ENCODE results near the gene ZBED3. TPM values are rescaled to one million over a fixed set of nuclear protein-coding genes. Genes with fewer than 3 reads are reported as not detected.
A peak's percentile ranks its signal among the peaks of the same experiment; 100 is the strongest.

The ZBED3 gene
- total RNA-seq, 1 donor from 2014 or later, result 15.4 TPM

- TF ChIP-seq CTCF (conservative IDR thresholded peaks at IDR 0.05), result no peak
- DNase-seq (ENCODE audit: extremely low spot score, unreplicated experiment), result no peak
- H3K27me3 Mint-ChIP-seq, result no peaks in the 10 kb centered on the region
- peaks cover 33% of the 10 kb centered on the region for H3K36me3 Mint-ChIP-seq
- H3K4me3 Mint-ChIP-seq, result no peak overlapping the region
- H3K4me1 Mint-ChIP-seq (ENCODE audit: unreplicated experiment), result no peaks in the 10 kb centered on the region
- H3K27ac Mint-ChIP-seq, result no peak overlapping the region
- H3K9me3 Mint-ChIP-seq, result no peaks in the 10 kb centered on the region
These were observed 21.8 kb downstream of the ZBED3 start for GRCh38 chr5:77065256-77065655.

- H3K4me3 Mint-ChIP-seq, result no peak overlapping the region
- H3K9me3 Mint-ChIP-seq, result no peaks in the 10 kb centered on the region
- DNase-seq (ENCODE audit: extremely low spot score, unreplicated experiment), result no peak
- no peak overlapping the region for H3K27ac Mint-ChIP-seq
- no peaks in the 10 kb centered on the region for H3K4me1 Mint-ChIP-seq (ENCODE audit: unreplicated experiment)
- peaks cover 23% of the 10 kb centered on the region for H3K36me3 Mint-ChIP-seq
- H3K27me3 Mint-ChIP-seq, result no peaks in the 10 kb centered on the region
- no peak for TF ChIP-seq CTCF (conservative IDR thresholded peaks at IDR 0.05)
These were observed 23.0 kb downstream of the ZBED3 start for GRCh38 chr5:77064040-77064439.

GRCh38 chr5:77046416-77047073, 40.5 kb downstream of the ZBED3 start:
- no peak for TF ChIP-seq CTCF (conservative IDR thresholded peaks at IDR 0.05)
- no peak for DNase-seq (ENCODE audit: extremely low spot score, unreplicated experiment)
- H3K4me1 Mint-ChIP-seq (ENCODE audit: unreplicated experiment), result no peaks in the 10 kb centered on the region
- H3K9me3 Mint-ChIP-seq, result no peaks in the 10 kb centered on the region
- peaks cover 23% of the 10 kb centered on the region for H3K36me3 Mint-ChIP-seq
- H3K27ac Mint-ChIP-seq, result no peak overlapping the region
- no peaks in the 10 kb centered on the region for H3K27me3 Mint-ChIP-seq
- H3K4me3 Mint-ChIP-seq, result no peak overlapping the region

- H3K36me3 Mint-ChIP-seq, result peaks cover 20% of the 10 kb centered on the region
- no peak overlapping the region for H3K27ac Mint-ChIP-seq
- no peak for TF ChIP-seq CTCF (conservative IDR thresholded peaks at IDR 0.05)
- no peaks in the 10 kb centered on the region for H3K27me3 Mint-ChIP-seq
- peaks cover 9% of the 10 kb centered on the region for H3K4me1 Mint-ChIP-seq (ENCODE audit: unreplicated experiment)
- H3K9me3 Mint-ChIP-seq, result no peaks in the 10 kb centered on the region
- DNase-seq (ENCODE audit: extremely low spot score, unreplicated experiment), result no peak
- no peak overlapping the region for H3K4me3 Mint-ChIP-seq
These were observed 51.1 kb downstream of the ZBED3 start for GRCh38 chr5:77035950-77036349.

GRCh38 chr5:77033338-77033737, 53.7 kb downstream of the ZBED3 start:
- no peak overlapping the region for H3K27ac Mint-ChIP-seq
- DNase-seq (ENCODE audit: extremely low spot score, unreplicated experiment), result no peak
- peak overlapping the region; percentile 68 for H3K4me3 Mint-ChIP-seq
- no peak for TF ChIP-seq CTCF (conservative IDR thresholded peaks at IDR 0.05)
- no peaks in the 10 kb centered on the region for H3K27me3 Mint-ChIP-seq
- H3K36me3 Mint-ChIP-seq, result peaks cover 13% of the 10 kb centered on the region
- H3K9me3 Mint-ChIP-seq, result peaks cover 11% of the 10 kb centered on the region
- peaks cover 15% of the 10 kb centered on the region for H3K4me1 Mint-ChIP-seq (ENCODE audit: unreplicated experiment)

All from type B pancreatic cell (in vitro differentiated cells).